GM10266 (cell line): ENCODE measurements around the gene CLDN6.
A peak's percentile ranks its signal among the peaks of the same experiment; 100 is the strongest.

ENCODE experiments used
- DNase-seq: peaks from one replicate; pipeline ENCODE4 v3.0.0; 2012; ENCODE audit errors: extremely low spot score
- TF ChIP-seq, protein P1 (sequence below): IDR thresholded peaks from 2 replicates; pipeline ENCODE4 v1.5.1; 2012; ENCODE audit warnings: mild to moderate bottlenecking, low read depth; ENCODE audit not compliant: control insufficient read depth, insufficient read depth; ENCODE audit errors: missing control alignments

The CLDN6 gene

GRCh38 chr16:2981899-2982250 lies 36.1 kb downstream of the CLDN6 start:
- no peak for DNase-seq

GRCh38 chr16:2981177-2981898 lies 36.6 kb downstream of the CLDN6 start:
- TF ChIP-seq, protein P1, sequence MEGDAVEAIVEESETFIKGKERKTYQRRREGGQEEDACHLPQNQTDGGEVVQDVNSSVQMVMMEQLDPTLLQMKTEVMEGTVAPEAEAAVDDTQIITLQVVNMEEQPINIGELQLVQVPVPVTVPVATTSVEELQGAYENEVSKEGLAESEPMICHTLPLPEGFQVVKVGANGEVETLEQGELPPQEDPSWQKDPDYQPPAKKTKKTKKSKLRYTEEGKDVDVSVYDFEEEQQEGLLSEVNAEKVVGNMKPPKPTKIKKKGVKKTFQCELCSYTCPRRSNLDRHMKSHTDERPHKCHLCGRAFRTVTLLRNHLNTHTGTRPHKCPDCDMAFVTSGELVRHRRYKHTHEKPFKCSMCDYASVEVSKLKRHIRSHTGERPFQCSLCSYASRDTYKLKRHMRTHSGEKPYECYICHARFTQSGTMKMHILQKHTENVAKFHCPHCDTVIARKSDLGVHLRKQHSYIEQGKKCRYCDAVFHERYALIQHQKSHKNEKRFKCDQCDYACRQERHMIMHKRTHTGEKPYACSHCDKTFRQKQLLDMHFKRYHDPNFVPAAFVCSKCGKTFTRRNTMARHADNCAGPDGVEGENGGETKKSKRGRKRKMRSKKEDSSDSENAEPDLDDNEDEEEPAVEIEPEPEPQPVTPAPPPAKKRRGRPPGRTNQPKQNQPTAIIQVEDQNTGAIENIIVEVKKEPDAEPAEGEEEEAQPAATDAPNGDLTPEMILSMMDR: no peak

More at GRCh38 chr16:2981899-2982250, 36.1 kb downstream of the CLDN6 start:
- TF ChIP-seq, protein P1: no peak

DNA sequence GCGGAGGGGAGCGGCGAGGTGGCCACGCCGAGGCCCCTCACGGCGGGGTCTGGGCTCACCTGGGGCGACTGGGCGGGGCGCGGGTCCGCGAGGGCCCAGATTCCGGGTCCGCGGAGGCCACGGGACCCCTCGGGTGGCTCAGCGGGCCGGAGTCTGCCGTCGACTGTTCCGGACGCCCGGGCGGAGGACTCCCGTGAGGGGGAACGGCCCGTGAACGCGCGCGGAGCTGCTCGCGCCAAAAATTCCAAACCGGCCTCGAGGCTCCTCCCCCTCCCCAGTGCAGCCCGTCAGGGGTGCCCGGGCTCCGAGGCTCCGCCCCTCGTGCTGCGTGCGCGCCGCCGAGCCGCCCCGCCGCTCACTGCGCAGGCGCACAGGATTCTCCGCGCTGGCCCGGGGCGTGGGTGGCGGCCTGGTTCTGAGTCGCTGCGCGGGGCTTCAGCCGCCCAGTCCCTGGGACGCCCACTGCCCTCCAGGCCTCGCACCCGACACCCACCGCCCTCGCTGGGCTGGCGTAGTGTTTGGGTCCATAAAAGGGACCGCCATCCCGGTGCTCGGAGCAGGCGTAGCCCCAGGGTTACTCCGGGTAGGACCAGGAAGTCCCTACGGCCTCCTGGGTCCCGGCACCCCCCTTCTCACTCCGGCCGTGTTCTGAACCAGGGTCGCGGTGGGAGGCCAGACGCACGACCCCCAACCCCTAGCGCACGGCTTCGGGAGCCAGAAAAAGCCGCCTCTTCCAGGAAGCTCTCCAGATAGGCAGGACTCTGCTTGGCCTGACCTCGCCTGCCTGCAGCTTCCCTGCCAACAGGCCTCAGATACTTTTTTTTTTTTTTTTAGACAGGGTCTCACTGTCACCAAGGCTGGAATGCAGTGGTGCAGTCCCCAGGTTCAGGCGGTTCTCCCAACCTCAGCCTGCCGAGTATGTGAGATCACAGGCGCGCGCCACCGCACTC lies 37.5 kb downstream of the CLDN6 start, which contains the start of gene PKMYT1:
Gene PKMYT1, minus strand, starts transcription at position 220 of the 950 bp plus-strand sequence. CDS start 789 bp downstream, outside the sequence.
- peak; percentile 100 for DNase-seq

More at GRCh38 chr16:2981177-2981898, 36.6 kb downstream of the CLDN6 start:
- DNase-seq: no peak

GRCh38 chr16:2979669-2980226 lies 38.2 kb downstream of the CLDN6 start:
- peak; percentile 43 for DNase-seq

More for the DNA sequence above, 37.5 kb downstream of the CLDN6 start, which contains the start of gene PKMYT1:
- TF ChIP-seq, protein P1: no peak

GRCh38 chr16:2977440-2977839 lies 40.5 kb downstream of the CLDN6 start:
- TF ChIP-seq, protein P1: no peak
- DNase-seq: no peak

More at GRCh38 chr16:2979669-2980226, 38.2 kb downstream of the CLDN6 start:
- TF ChIP-seq, protein P1: no peak

DNA sequence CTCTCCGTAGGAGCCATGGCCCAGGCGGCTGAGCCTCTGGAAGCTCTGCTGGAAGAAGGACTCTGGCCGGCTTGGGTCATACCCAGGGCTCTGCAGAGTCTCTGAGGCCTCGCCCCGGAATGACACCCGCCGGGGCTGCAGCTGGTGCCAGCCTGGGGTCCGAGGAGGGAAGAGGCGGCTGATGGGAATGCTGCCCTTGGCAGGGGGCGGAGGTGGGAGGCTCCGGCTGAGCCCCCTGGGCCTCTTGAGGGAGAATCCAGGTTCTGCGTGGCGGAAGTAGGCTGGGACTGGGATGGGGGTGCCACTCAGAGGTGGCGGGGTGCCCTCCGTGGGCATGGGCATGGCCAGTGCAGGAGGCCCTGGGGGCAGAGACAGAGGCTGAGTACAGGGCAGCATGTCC lies 41.3 kb downstream of the CLDN6 start:
- TF ChIP-seq, protein P1: no peak
- DNase-seq: no peak

DNA sequence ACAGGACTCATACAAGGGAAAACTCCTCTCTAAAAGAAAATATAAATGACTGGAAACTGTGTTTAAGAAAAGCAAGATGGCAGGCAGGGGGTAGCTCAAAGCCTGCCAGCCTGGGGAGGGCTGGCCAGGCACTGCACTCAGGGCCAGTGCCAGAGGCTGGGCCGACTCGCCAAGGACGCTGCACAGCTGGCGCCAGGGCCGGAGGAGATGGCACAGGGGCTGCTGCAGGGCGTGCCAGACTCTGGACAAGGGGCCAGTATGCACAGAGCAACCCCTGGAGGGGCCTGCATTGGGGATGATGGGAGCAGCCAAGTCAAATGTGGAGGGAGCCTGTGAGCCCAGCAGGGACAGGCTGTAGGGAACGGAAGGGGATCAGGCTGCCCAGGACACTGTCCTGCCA lies 41.8 kb downstream of the CLDN6 start:
- no peak for DNase-seq
- TF ChIP-seq, protein P1: no peak
